Heart left ventricle (tissue), 16 donors: ENCODE data around the gene CNOT10. TPM values are rescaled to one million over a fixed set of nuclear protein-coding genes. Genes with fewer than 3 reads are reported as not detected.

ENCODE experiments used
- ATAC-seq, 4 donors: fragments of 200-7000 bp; cut with Tn5 transposase; one replicate each; pipeline ENCODE4 v1.9.1; 2020 to 2022; ENCODE audit warnings: moderate library complexity in 4 of 4, mild to moderate bottlenecking in 3 of 4, moderate number of reproducible peaks in 1 of 4
- DNase-seq, 5 donors: peaks; one replicate each; pipeline ENCODE4 v3.0.0-alpha.2; 2020
- H3K27ac ChIP-seq, 12 donors: fragments of 200-600 bp; sonication (generic) in 4 of 12; one replicate each; pipeline versions ENCODE4 v1.5.0 to v1.8.0; 2016 to 2022; ENCODE audit warnings: mild to moderate bottlenecking in 2 of 12
- H3K27me3 ChIP-seq, 9 donors: fragments of 200-600 bp; sonication (generic) in 2 of 9; one replicate each; pipeline versions ENCODE4 v1.5.1 to v1.8.0; 2016 to 2022; ENCODE audit warnings: mild to moderate bottlenecking in 3 of 9
- H3K36me3 ChIP-seq, 9 donors: fragments of 200-600 bp; sonication (generic) in 2 of 9; one replicate each; pipeline versions ENCODE4 v1.5.0 to v1.8.0; 2018 to 2022; ENCODE audit warnings: mild to moderate bottlenecking in 2 of 9
- H3K4me1 ChIP-seq, 12 donors: fragments of 200-600 bp; sonication (generic) in 4 of 12; one replicate each; pipeline versions ENCODE4 v1.5.0 to v1.8.0; 2016 to 2022; ENCODE audit warnings: mild to moderate bottlenecking in 3 of 12
- H3K4me3 ChIP-seq, 12 donors: fragments of 200-600 bp; sonication (generic) in 4 of 12; one replicate each; pipeline versions ENCODE4 v1.5.0 to v1.8.0; 2017 to 2022; ENCODE audit warnings: mild to moderate bottlenecking in 9 of 12, moderate library complexity in 4 of 12
- H3K9me3 ChIP-seq, 12 donors: fragments of 200-600 bp; sonication (generic) in 4 of 12; one replicate each; pipeline versions ENCODE4 v1.5.0 to v1.8.0; 2016 to 2022; ENCODE audit warnings: mild to moderate bottlenecking in 1 of 12
- POLR2A ChIP-seq, 2 donors: fragments of 450-650 bp; IDR thresholded peaks; one replicate each; pipeline ENCODE4 v1.6.1; 2017; ENCODE audit warnings: antibody characterized with exemption in 2 of 2, mild to moderate bottlenecking in 2 of 2, moderate library complexity in 2 of 2
- WGBS, 4 donors: extraction: QIAGEN DNeasy Blood & Tissue Kit in 2 of 4; methylation state at CpG; one replicate each; pipeline versions ENCODE4 v1.1.5 to v1.1.7; 2013 to 2018; 5-methylcytosine and 5-hydroxymethylcytosine counted together
- intact Hi-C, 10 donors: fragments of 100-400 bp; cut with DNase I; formaldehyde crosslinking; loops; one replicate each; pipeline versions ENCODE4 v1.11.1 to v1.14.2; 2022
- polyA plus RNA-seq, 2 donors: library from polyadenylated mRNA; stranded (reverse); fragments of 200-250 nt; gene quantifications; one replicate each; pipeline ENCODE4 v1.2.3, GENCODE V29; 2013
- total RNA-seq, 9 donors: library from RNA; depleted of rRNA in 2 of 9; stranded (reverse); fragments of >200 nt in 2 of 9; fragmentation: NEBNext Ultra II Directional in 3 of 9; extraction: Animal tissue kit (Norgen Biotek cat#: 25700) in 3 of 9; gene quantifications; one replicate each; pipeline versions ENCODE4 v1.1.0 to v1.2.4, GENCODE V29; 2016 to 2023
- TF ChIP-seq, protein P1 (sequence below), 12 donors: fragments of 200-600 bp; sonication (generic) in 4 of 12; IDR thresholded peaks; one replicate each; pipeline versions ENCODE4 v1.5.0 to v1.8.0; 2018 to 2022; ENCODE audit warnings: antibody characterized with exemption in 12 of 12, mild to moderate bottlenecking in 5 of 12
- donor health status: ischemic (EF 13 %, LVEDD 7.1; RV severe dilation, severe dysfunction).
- donor health status: healthy with polysubstance abuse.
- donor health status: DM: no; HTN: yes; CAD: no.
- donor health status: DM: no; HTN: no; CAD: no.
- donor health status: ischemic (EF 25% LVEDD 6.9; RV normal size, moderate dysfunction).
- donor health status: ischemic (EF 25% LVEDD 5.7; RV mildly dilated, moderate dysfunction).
- donor health status: healthy.
- donor health status: DM: yes; HTN: yes; CAD: no.
- donor health status: ischemic (EF 35%, LVEDD 5.7; RV mildly dilated, moderate dysfunction).
- donor health status: nonischemic (EF 11% LVEDD 7.7; RV severe dilation, severe dysfunction).
- donor health status: DM: yes; HTN: yes; CAD: no.
- donor health status: PGD.
- donor health status: ischemic (EF 29% LVEDD 5.4; RV normal size, mild dysfunction).
- donor health status: nonischemic (EF 23%, LVEDD 6.1; RV moderate dilation, normal function).

The CNOT10 gene
- total and polyA plus RNA-seq, 11 donors: 6.3 to 23.3 (median 15.9) TPM

DNA sequence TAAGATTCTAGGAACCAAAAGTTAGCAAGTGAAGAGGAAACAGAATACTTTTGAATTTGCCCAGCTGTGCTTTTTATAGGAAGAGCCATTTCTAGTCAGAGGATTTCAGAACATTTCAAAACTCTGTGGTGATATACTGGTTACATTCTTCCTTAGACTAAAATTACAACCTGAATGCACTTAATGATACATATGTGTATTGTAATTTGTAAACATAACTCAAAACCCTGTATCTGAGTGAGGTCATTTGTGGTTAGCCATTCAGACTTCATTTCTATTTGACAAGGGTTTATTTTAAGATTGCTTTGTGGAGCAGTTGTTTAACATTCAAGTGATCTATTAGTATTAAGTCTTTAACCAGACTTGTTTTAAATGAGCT, 73.4 kb downstream of the CNOT10 start:
- no peaks in the 10 kb centered on the region for H3K9me3 ChIP-seq
- no peaks in the 10 kb centered on the region for H3K27me3 ChIP-seq
- ATAC-seq: no peak
- H3K36me3 ChIP-seq: peaks cover 0 to 47% (median 28%) of the 10 kb centered on the region in 9 donors
- peaks cover 0 to 10% (median 0%) of the 10 kb centered on the region in 12 donors for H3K4me1 ChIP-seq
- intact Hi-C loops: no loop called here
- no peak for DNase-seq
- no peak overlapping the region for H3K27ac ChIP-seq
- no peak overlapping the region for H3K4me3 ChIP-seq
- TF ChIP-seq, protein P1, sequence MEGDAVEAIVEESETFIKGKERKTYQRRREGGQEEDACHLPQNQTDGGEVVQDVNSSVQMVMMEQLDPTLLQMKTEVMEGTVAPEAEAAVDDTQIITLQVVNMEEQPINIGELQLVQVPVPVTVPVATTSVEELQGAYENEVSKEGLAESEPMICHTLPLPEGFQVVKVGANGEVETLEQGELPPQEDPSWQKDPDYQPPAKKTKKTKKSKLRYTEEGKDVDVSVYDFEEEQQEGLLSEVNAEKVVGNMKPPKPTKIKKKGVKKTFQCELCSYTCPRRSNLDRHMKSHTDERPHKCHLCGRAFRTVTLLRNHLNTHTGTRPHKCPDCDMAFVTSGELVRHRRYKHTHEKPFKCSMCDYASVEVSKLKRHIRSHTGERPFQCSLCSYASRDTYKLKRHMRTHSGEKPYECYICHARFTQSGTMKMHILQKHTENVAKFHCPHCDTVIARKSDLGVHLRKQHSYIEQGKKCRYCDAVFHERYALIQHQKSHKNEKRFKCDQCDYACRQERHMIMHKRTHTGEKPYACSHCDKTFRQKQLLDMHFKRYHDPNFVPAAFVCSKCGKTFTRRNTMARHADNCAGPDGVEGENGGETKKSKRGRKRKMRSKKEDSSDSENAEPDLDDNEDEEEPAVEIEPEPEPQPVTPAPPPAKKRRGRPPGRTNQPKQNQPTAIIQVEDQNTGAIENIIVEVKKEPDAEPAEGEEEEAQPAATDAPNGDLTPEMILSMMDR (IDR thresholded peaks at IDR 0.05): no peak
- no peak for TF ChIP-seq POLR2A (IDR thresholded peaks at IDR 0.05)

DNA sequence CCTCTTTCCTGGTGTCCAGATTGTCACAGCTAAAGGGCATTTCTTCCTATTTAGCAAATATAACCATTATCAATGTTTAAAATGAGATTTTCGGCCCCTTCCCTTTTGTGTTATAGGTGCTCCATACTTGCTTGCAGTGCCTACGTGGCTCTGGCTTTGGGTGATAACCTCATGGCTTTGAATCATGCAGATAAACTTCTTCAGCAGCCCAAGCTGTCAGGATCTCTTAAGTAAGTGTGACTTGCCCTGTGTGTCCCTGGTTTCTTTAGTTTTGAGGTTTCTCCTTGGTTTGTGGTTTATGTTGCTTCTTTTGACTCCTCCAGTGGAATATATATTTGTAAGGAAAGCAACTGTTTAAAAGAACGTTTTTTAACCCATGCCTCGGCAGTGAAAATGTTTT, 74.4 kb downstream of the CNOT10 start:
- TF ChIP-seq, protein P1 (IDR thresholded peaks at IDR 0.05): no peak
- no peak for TF ChIP-seq POLR2A (IDR thresholded peaks at IDR 0.05)
- no peaks in the 10 kb centered on the region for H3K9me3 ChIP-seq
- H3K4me3 ChIP-seq: no peak overlapping the region
- WGBS, 4 donors: 81 to 87% (median 85%) methylated on average over 4 of the region's 4 CpGs
- no peaks in the 10 kb centered on the region for H3K27me3 ChIP-seq
- H3K4me1 ChIP-seq: peaks cover 0 to 10% (median 0%) of the 10 kb centered on the region in 12 donors
- intact Hi-C loops: no loop called here
- ATAC-seq: no peak
- H3K36me3 ChIP-seq: peaks cover 0 to 55% (median 35%) of the 10 kb centered on the region in 9 donors
- H3K27ac ChIP-seq: no peak overlapping the region
- DNase-seq: no peak

DNA sequence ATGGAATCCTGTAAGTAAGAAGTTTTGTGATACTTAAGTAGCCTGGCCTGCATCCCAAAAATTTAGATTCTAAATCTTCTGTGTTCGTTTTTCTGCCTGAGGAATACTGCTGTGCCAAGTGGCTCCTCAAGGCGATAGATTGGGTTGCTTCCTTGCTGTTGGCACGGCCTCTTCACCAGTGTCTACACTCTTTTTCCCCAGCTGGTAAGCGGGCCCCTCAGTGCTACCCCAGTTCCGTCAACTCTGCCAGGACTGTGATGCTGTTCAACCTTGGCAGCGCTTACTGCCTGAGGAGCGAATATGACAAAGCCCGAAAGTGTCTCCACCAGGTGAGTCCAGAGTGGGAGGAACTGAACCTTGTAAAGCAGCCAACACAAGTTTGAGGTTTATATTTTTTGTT, 79.5 kb downstream of the CNOT10 start:
- TF ChIP-seq, protein P1 (IDR thresholded peaks at IDR 0.05): no peak
- no peak for TF ChIP-seq POLR2A (IDR thresholded peaks at IDR 0.05)
- Histone ChIP-seq H3K4me3 (no peak overlapping the region), H3K9me3 (no peaks in the 10 kb centered on the region), H3K4me1 (no peaks in the 10 kb centered on the region), H3K27me3 (no peaks in the 10 kb centered on the region), H3K27ac (no peak overlapping the region), H3K36me3 (peaks cover 0 to 94% (median 71%) of the 10 kb centered on the region in 9 donors)
- no peak for DNase-seq
- no peak for ATAC-seq
- intact Hi-C loops: no loop called here
- WGBS, 4 donors: 94 to 98% (median 96%) methylated on average over 8 of the region's 8 CpGs

DNA sequence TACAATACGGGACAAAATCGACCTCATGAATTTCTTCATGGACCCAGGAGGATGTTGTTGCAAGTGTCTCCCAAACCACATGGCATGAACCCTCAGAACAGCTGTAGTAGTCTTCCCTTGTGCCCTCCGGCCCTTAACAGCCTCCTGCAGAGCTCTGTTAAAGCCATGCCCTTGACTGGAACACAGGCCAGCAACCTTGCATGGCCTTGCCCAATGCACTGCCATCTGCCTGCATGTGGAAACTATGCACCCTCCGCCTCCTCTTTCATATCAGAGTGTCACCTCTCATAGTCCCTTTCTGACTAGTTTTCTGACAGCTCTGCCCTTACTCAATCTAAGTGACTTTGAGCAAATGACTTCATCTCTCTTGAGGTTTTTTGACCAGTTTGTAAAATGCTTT, 93.4 kb downstream of the CNOT10 start:
- ATAC-seq (no peak), DNase-seq (no peak)
- intact Hi-C loops: no loop called here
- WGBS, 4 donors: 90 to 96% (median 93%) methylated on average over 4 of the region's 4 CpGs
- H3K36me3 ChIP-seq: peaks cover 0 to 25% (median 16%) of the 10 kb centered on the region in 9 donors
- H3K4me3 ChIP-seq: no peak overlapping the region
- H3K9me3 ChIP-seq: no peaks in the 10 kb centered on the region
- H3K27me3 ChIP-seq: no peaks in the 10 kb centered on the region
- TF ChIP-seq, protein P1 (IDR thresholded peaks at IDR 0.05): no peak
- no peak for TF ChIP-seq POLR2A (IDR thresholded peaks at IDR 0.05)
- H3K4me1 ChIP-seq: peaks cover 0 to 16% (median 3%) of the 10 kb centered on the region in 12 donors
- no peak overlapping the region for H3K27ac ChIP-seq
